Activated T-helper 17 cell treated with anti-CD3 and anti-CD28 coated beads, Interleukin-2, amount 50 U/mL, for 72 hours (primary cell): ENCODE data around the gene PTTG1IP. TPM values are rescaled to one million over a fixed set of nuclear protein-coding genes. Genes with fewer than 3 reads are reported as not detected.
A peak's percentile ranks its signal among the peaks of the same experiment; 100 is the strongest.
"Not testable (repeated sequence)": the region's sequence is repeated elsewhere in the genome, so short reads cannot be mapped to it uniquely, and the experiment has no call there.

Experiments
- ATAC-seq: fragments of 150-1000 bp; cut with Tn5 transposase; replicated peaks from 2 replicates; pipeline ENCODE4 v1.10.0; 2021; ENCODE audit warnings: mild to moderate bottlenecking, moderate library complexity
- H3K27ac Mint-ChIP-seq: one replicate; pipeline ENCODE4 v1.8.0; 2022; ENCODE audit warnings: mixed read lengths
- H3K27me3 Mint-ChIP-seq: one replicate; pipeline ENCODE4 v1.8.0; 2022; ENCODE audit warnings: mixed read lengths
- H3K36me3 Mint-ChIP-seq: one replicate; pipeline ENCODE4 v1.8.0; 2022; ENCODE audit warnings: low read depth, mild to moderate bottlenecking, mixed read lengths
- H3K4me1 Mint-ChIP-seq: one replicate; pipeline ENCODE4 v1.8.0; 2022; ENCODE audit warnings: mixed read lengths
- H3K4me3 Mint-ChIP-seq: one replicate; pipeline ENCODE4 v1.8.0; 2022; ENCODE audit warnings: mild to moderate bottlenecking, mixed read lengths
- H3K9me3 Mint-ChIP-seq: one replicate; pipeline ENCODE4 v1.8.0; 2022; ENCODE audit warnings: mixed read lengths
- total RNA-seq, 2 donors: library from RNA; stranded (reverse); gene quantifications; one replicate each; pipeline ENCODE4 v1.2.3, GENCODE V29; 2022

Gene PTTG1IP
- total RNA-seq, 2 donors from 2014 or later, result 76.5 to 78.8 TPM

- H3K4me1 Mint-ChIP-seq, result peaks cover 3% of the 10 kb centered on the region
- no peak overlapping the region for H3K27ac Mint-ChIP-seq
- H3K36me3 Mint-ChIP-seq, result peaks cover 43% of the 10 kb centered on the region
- no peak overlapping the region for H3K4me3 Mint-ChIP-seq
- no peak for ATAC-seq
- no peaks in the 10 kb centered on the region for H3K9me3 Mint-ChIP-seq
- H3K27me3 Mint-ChIP-seq, result no peaks in the 10 kb centered on the region
Measured at GRCh38 chr21:44886113-44887075, 12.9 kb upstream of the PTTG1IP start.

- ATAC-seq, result no peak
- H3K36me3 Mint-ChIP-seq, result peaks cover 35% of the 10 kb centered on the region
- peaks cover 10% of the 10 kb centered on the region for H3K4me1 Mint-ChIP-seq
- H3K27me3 Mint-ChIP-seq, result no peaks in the 10 kb centered on the region
- H3K27ac Mint-ChIP-seq, result no peak overlapping the region
- H3K4me3 Mint-ChIP-seq, result no peak overlapping the region
- no peaks in the 10 kb centered on the region for H3K9me3 Mint-ChIP-seq
Measured at GRCh38 chr21:44885615-44886014, 12.1 kb upstream of the PTTG1IP start.

GRCh38 chr21:44884097-44884496, 10.6 kb upstream of the PTTG1IP start:
- ATAC-seq, result no peak
- no peak overlapping the region for H3K4me3 Mint-ChIP-seq
- peaks cover 10% of the 10 kb centered on the region for H3K4me1 Mint-ChIP-seq
- H3K9me3 Mint-ChIP-seq, result no peaks in the 10 kb centered on the region
- peaks cover 24% of the 10 kb centered on the region for H3K36me3 Mint-ChIP-seq
- no peaks in the 10 kb centered on the region for H3K27me3 Mint-ChIP-seq
- H3K27ac Mint-ChIP-seq, result peak overlapping the region; percentile 61

GRCh38 chr21:44883250-44883649, 9.8 kb upstream of the PTTG1IP start:
- H3K36me3 Mint-ChIP-seq, result peaks cover 24% of the 10 kb centered on the region
- H3K27ac Mint-ChIP-seq, result no peak overlapping the region
- no peaks in the 10 kb centered on the region for H3K9me3 Mint-ChIP-seq
- ATAC-seq, result no peak
- H3K27me3 Mint-ChIP-seq, result no peaks in the 10 kb centered on the region
- no peak overlapping the region for H3K4me3 Mint-ChIP-seq
- H3K4me1 Mint-ChIP-seq, result peaks cover 10% of the 10 kb centered on the region

- peaks cover 10% of the 10 kb centered on the region for H3K36me3 Mint-ChIP-seq
- peak overlapping the region; percentile 78 for H3K27ac Mint-ChIP-seq
- H3K27me3 Mint-ChIP-seq, result no peaks in the 10 kb centered on the region
- no peaks in the 10 kb centered on the region for H3K9me3 Mint-ChIP-seq
- H3K4me3 Mint-ChIP-seq, result peak overlapping the region; percentile 27
- ATAC-seq, result peak; percentile 49
- peaks cover 10% of the 10 kb centered on the region for H3K4me1 Mint-ChIP-seq
Measured at GRCh38 chr21:44881198-44881872, 7.8 kb upstream of the PTTG1IP start.

GRCh38 chr21:44880405-44881197, 7.1 kb upstream of the PTTG1IP start:
- Mint-ChIP-seq H3K27me3 (no peaks in the 10 kb centered on the region), H3K4me1 (peaks cover 12% of the 10 kb centered on the region), H3K9me3 (no peaks in the 10 kb centered on the region), H3K36me3 (peaks cover 3% of the 10 kb centered on the region), H3K27ac (peak overlapping the region; percentile 78), H3K4me3 (peak overlapping the region; percentile 27)
- peak; percentile 38 for ATAC-seq

GRCh38 chr21:44879238-44879637, 5.7 kb upstream of the PTTG1IP start:
- not testable (repeated sequence) for H3K9me3 Mint-ChIP-seq, H3K4me3 Mint-ChIP-seq, H3K36me3 Mint-ChIP-seq, H3K27me3 Mint-ChIP-seq, H3K27ac Mint-ChIP-seq, ATAC-seq
- peaks cover 14% of the 10 kb centered on the region for H3K4me1 Mint-ChIP-seq

- H3K4me3 Mint-ChIP-seq, result no peak overlapping the region
- H3K4me1 Mint-ChIP-seq, result peaks cover 14% of the 10 kb centered on the region
- H3K36me3 Mint-ChIP-seq, result peaks cover 6% of the 10 kb centered on the region
- no peak overlapping the region for H3K27ac Mint-ChIP-seq
- no peak for ATAC-seq
- H3K27me3 Mint-ChIP-seq, result no peaks in the 10 kb centered on the region
- no peaks in the 10 kb centered on the region for H3K9me3 Mint-ChIP-seq
Measured at GRCh38 chr21:44878053-44878982, 4.8 kb upstream of the PTTG1IP start.

- ATAC-seq, result no peak
- Mint-ChIP-seq H3K9me3 (no peaks in the 10 kb centered on the region), H3K36me3 (peaks cover 15% of the 10 kb centered on the region), H3K27ac (no peak overlapping the region), H3K27me3 (no peaks in the 10 kb centered on the region), H3K4me1 (peaks cover 17% of the 10 kb centered on the region), H3K4me3 (peak overlapping the region; percentile 16)
Measured at GRCh38 chr21:44876849-44877575, 3.5 kb upstream of the PTTG1IP start.

- Mint-ChIP-seq H3K27me3 (no peaks in the 10 kb centered on the region), H3K27ac (peak overlapping the region; percentile 89), H3K4me3 (peak overlapping the region; percentile 94), H3K36me3 (peaks cover 21% of the 10 kb centered on the region), H3K9me3 (no peaks in the 10 kb centered on the region), H3K4me1 (peaks cover 22% of the 10 kb centered on the region)
- ATAC-seq, result no peak
Measured at GRCh38 chr21:44875316-44875700, 1.8 kb upstream of the PTTG1IP start.

- Mint-ChIP-seq H3K4me1 (peaks cover 22% of the 10 kb centered on the region), H3K36me3 (peaks cover 21% of the 10 kb centered on the region), H3K9me3 (no peaks in the 10 kb centered on the region), H3K4me3 (peak overlapping the region; percentile 94), H3K27ac (peak overlapping the region; percentile 89), H3K27me3 (no peaks in the 10 kb centered on the region)
- peak; percentile 23 for ATAC-seq
Measured at GRCh38 chr21:44874497-44875315, 1.2 kb upstream of the PTTG1IP start.

- Mint-ChIP-seq H3K27ac (peak overlapping the region; percentile 89), H3K4me3 (peak overlapping the region; percentile 94), H3K9me3 (no peaks in the 10 kb centered on the region), H3K27me3 (no peaks in the 10 kb centered on the region), H3K36me3 (peaks cover 21% of the 10 kb centered on the region), H3K4me1 (peaks cover 22% of the 10 kb centered on the region)
- ATAC-seq, result peak; percentile 0
Measured at GRCh38 chr21:44874240-44874496, 678 bp upstream of the PTTG1IP start.
